GM12865 (cell line): Measurements from ENCODE around the gene HTR3B.

Experiments used
- DNase-seq: peaks from one replicate; pipeline ENCODE4 v3.0.0; 2010; ENCODE audit warnings: low read depth
- H3K4me3 ChIP-seq: 2 replicates; pipeline ENCODE4 v1.5.1; 2011; ENCODE audit warnings: mild to moderate bottlenecking, low read depth, low read length, control low read depth
- TF ChIP-seq, protein P1 (sequence below): IDR thresholded peaks from 2 replicates; pipeline ENCODE4 v1.5.1; 2011; ENCODE audit warnings: low read length, control low read depth, low read depth, inconsistent platforms; ENCODE audit not compliant: insufficient read depth; ENCODE audit errors: missing control alignments

HTR3B gene

DNA sequence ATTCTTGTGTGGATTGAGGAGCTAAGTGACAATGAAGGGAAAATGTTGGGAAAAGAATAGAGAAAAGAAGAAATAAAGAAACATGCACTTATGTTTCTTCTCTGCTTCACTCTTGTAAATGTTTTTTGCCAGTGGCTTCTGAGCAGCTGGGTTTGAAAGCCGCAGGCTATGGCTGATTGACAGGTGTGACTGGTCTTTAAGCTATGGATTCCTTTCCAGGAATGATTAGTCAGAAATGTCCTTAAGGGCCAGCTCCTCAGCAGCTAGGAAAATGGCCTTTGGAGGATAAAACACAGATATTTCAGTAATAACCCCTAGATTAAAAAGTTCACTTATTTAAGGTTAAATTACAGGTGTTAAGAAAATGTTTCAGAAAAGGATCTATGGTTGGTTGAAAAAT lies 22.7 kb upstream of the HTR3B start:
- DNase-seq: no peak
- TF ChIP-seq, protein P1, sequence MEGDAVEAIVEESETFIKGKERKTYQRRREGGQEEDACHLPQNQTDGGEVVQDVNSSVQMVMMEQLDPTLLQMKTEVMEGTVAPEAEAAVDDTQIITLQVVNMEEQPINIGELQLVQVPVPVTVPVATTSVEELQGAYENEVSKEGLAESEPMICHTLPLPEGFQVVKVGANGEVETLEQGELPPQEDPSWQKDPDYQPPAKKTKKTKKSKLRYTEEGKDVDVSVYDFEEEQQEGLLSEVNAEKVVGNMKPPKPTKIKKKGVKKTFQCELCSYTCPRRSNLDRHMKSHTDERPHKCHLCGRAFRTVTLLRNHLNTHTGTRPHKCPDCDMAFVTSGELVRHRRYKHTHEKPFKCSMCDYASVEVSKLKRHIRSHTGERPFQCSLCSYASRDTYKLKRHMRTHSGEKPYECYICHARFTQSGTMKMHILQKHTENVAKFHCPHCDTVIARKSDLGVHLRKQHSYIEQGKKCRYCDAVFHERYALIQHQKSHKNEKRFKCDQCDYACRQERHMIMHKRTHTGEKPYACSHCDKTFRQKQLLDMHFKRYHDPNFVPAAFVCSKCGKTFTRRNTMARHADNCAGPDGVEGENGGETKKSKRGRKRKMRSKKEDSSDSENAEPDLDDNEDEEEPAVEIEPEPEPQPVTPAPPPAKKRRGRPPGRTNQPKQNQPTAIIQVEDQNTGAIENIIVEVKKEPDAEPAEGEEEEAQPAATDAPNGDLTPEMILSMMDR: no peak
- H3K4me3 ChIP-seq: no peak overlapping the region

DNA sequence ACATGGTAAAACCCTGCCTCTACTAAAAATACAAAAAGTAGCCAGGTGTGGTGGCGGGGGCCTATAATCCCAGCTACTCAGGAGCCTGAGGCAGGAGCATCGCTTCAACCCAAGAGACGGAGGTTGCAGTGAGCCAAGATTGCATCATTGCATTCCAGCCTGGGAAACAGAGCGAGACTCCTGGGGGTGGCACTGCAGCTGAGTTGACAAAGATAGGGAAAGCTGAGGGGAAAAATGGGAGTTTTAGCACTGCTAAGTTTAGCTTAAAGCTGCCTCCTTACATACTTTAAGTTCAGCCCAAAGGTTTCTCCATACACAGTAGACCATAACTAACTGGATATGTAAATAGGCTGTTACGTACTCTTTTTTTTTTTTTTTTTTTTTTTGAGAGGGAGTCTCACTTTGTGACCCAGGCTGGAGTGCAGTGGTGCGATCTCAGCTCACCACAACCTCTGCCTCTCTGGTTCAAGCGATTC lies 20.2 kb upstream of the HTR3B start:
- no peak for DNase-seq
- no peak overlapping the region for H3K4me3 ChIP-seq
- TF ChIP-seq, protein P1: no peak

GRCh38 chr11:113885897-113886296 lies 18.7 kb upstream of the HTR3B start:
- H3K4me3 ChIP-seq: no peak overlapping the region
- TF ChIP-seq, protein P1: no peak
- DNase-seq: no peak

DNA sequence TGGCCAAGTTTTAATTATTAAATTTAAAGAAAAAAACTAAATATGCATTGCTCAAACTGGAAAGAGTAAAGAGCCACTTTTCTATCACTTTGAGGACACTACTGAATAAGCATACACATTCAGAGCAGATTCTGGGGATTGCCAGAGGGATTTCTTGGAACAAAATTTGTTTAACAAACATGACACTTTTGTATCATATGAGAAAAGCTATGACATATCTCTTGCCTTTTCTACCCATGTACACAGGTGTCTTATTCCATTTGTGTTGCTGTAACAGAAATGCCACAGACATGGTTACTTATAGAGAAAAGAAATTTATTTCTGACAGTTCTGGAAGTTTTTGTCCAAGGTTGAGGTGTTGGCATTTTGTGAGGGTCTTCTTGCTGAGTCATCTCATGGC lies 15.7 kb upstream of the HTR3B start:
- DNase-seq: no peak
- H3K4me3 ChIP-seq: no peak overlapping the region
- TF ChIP-seq, protein P1: no peak

DNA sequence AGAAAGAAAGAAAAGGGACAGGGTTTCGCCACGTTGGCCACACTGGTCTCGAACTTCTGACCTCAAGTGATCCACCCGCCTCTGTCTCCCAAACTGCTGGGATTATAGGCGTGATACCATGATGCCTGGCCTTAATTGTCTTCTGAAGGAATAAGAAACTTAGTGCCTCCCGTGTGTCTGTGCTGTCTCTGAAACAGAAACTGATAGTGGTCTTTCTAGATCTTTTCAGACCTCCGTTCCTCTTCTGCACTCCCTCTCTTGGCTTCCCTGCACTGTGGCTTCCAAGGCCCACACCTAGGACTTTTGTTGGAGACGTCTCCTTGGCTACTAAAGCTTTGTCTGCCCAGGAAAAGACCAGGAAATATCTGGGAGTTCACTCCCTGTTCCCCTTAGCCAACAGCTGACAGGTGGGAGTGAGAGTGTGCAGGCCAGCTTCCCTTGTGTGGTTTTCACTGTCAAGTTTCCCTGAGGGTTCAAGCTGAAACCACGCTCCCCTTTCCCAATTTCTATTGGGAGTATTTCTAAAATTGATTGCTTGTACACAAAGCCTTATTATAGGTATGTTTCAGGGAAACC lies 10.1 kb upstream of the HTR3B start:
- no peak overlapping the region for H3K4me3 ChIP-seq
- DNase-seq: peak; percentile 39
- TF ChIP-seq, protein P1: no peak

DNA sequence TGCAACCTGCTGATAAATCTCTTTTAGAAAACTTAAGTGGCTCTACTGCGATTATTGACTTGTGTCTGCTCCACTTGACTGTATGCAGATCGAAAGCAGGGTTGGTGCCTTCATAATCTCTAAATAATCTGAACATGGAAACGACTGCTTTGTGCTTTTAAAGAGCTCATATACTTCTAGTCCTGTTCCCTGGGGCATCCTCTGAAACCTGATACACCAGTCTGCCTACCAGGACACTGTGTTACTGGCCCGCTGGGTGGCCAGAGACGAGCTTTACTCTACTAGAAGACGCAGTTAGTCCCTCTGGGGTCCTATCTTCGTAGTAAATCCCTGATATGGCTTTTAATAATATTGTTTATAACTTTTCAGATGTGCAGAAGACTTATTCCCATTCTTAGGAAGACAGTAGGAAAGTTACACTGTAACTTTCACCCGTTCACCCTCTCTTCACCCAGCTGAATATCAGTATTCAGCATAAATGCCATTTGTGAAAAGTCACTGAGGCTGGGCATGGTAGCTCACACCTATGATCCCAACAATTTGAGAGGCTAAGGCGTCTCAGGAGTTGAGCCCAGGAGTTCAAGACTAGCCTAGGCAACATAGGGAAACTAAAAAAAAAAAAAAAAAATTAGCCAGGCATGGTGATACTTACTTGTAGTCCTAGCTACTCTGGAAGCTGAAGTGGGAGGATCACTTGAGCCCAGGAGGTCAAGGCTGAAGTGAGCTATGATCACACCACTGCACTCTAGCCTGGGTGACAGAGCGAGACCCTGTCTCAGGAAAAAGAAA lies 9.0 kb upstream of the HTR3B start:
- no peak overlapping the region for H3K4me3 ChIP-seq
- TF ChIP-seq, protein P1: no peak
- DNase-seq: no peak
